GM11168 (cell line): ENCODE data around the gene LUC7L3.
"Not testable (repeated sequence)": the region's sequence is repeated elsewhere in the genome, so short reads cannot be mapped to it uniquely, and the experiment has no call there.

Experiments used
- in situ Hi-C: fragments of 300-500 bp; cut with MboI; formaldehyde crosslinking; loops from one replicate; pipeline ENCODE4 v1.12.0; 2022; ENCODE audit warnings: low sequenced_read_pairs; ENCODE audit not compliant: unreplicated experiment

LUC7L3 gene, protein sequence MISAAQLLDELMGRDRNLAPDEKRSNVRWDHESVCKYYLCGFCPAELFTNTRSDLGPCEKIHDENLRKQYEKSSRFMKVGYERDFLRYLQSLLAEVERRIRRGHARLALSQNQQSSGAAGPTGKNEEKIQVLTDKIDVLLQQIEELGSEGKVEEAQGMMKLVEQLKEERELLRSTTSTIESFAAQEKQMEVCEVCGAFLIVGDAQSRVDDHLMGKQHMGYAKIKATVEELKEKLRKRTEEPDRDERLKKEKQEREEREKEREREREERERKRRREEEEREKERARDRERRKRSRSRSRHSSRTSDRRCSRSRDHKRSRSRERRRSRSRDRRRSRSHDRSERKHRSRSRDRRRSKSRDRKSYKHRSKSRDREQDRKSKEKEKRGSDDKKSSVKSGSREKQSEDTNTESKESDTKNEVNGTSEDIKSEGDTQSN

DNA sequence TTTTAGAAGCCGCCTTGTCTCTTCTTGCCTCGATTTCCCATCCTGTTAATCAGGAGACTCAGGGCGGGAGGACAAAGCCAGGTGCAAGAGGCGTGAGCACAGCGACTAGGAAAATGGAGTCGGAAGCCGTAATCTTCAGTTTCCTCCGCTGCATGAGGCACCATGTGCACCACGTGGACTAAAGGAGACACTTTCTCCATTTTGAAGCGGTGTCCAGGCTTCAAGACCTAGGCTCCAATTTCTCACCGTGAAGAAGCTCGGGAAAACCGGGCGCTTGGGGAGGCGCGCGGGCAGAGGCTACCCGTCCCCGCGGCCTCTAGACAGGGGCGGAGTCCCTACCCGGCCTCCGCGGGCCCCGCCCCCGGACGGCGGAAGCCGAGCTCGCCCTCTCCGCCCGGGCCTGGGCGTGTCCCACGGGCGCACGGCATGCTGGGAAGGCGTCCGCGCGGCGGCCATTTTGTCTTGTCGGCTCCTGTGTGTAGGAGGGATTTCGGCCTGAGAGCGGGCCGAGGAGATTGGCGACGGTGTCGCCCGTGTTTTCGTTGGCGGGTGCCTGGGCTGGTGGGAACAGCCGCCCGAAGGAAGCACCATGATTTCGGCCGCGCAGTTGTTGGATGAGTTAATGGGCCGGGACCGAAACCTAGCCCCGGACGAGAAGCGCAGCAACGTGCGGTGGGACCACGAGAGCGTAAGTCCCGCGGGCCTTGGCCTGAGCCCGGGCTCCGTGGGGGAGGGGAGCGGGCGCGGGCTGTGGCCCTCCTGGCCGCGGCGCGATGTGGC lies at the start of gene LUC7L3:
Gene LUC7L3 (plus strand): TSS at position 460 of the 780 bp plus-strand sequence. CDS start 130 bp downstream, at position 590.
- in situ Hi-C loops, result no loop called here

DNA sequence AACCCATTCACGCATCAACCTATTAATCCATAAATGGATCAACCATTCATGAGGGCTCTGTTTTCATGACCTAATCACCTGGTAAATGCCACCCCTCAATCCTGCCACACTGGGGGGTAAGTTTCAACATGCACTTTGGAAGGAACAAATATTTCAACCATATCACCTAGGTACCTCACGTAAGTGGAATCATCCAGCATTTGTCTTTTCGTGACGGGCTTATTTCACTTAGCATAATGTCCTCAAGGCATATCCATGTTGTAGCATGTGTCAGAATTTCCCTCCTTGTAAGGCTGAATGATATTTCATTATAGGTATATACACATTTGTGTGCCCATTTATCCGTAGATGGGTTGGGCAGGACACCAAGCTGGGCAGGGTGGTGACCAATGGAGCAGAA lies 47.3 kb upstream of the LUC7L3 start:
- in situ Hi-C loops, result no loop called here

DNA sequence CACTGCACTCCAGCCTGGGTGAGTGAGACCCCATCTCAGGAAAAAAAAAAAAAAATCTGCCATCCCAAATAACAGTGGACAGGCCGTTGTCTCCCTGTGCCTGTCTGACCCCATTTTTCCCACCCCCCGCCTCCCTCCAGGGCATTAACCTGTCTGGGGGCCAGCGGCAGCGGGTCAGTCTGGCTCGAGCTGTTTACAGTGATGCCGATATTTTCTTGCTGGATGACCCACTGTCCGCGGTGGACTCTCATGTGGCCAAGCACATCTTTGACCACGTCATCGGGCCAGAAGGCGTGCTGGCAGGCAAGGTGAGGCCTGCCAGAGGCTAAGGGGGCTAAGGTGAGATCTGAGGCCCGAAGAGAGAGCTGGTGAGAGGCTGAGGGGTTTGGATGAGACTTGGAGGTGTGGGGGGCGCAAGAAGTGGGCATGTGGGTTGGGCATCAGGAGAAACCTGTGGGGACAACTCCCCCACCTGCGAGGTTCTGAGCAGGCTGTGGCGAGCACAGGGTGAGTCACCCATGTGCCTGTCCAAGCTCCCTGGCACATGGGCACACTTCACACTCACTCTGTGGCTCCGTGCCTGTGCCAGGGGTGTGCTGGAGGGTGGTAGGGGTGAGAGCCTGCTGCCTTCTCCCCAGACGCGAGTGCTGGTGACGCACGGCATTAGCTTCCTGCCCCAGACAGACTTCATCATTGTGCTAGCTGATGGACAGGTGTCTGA lies 46.4 kb upstream of the LUC7L3 start:
- in situ Hi-C loops, result no loop called here

DNA sequence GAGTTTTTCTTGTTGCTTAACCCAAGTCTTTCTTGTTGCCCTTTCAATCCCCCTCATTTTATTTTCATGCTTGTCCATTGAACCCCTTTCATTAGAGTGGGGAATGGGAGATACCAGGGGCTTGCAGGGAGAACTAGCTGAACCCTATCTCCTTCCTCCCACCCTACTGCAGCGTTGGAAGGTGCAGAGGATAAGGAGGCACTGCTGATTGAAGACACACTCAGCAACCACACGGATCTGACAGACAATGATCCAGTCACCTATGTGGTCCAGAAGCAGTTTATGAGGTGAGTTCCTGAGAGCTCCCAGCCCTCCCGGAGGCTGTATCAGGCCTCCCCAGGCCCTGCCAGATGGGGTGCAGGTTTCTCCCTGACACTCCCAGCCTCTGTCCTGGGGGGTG lies 44.2 kb upstream of the LUC7L3 start:
- in situ Hi-C loops, result no loop called here

DNA sequence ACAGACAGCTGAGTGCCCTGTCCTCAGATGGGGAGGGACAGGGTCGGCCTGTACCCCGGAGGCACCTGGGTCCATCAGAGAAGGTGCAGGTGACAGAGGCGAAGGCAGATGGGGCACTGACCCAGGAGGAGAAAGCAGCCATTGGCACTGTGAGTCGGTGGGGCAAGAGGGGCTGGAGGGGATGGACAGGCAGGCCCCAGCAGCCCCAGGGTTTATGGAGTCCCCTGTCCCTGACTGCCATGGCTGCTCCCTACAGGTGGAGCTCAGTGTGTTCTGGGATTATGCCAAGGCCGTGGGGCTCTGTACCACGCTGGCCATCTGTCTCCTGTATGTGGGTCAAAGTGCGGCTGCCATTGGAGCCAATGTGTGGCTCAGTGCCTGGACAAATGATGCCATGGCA lies 43.8 kb upstream of the LUC7L3 start:
- in situ Hi-C loops, result no loop called here

DNA sequence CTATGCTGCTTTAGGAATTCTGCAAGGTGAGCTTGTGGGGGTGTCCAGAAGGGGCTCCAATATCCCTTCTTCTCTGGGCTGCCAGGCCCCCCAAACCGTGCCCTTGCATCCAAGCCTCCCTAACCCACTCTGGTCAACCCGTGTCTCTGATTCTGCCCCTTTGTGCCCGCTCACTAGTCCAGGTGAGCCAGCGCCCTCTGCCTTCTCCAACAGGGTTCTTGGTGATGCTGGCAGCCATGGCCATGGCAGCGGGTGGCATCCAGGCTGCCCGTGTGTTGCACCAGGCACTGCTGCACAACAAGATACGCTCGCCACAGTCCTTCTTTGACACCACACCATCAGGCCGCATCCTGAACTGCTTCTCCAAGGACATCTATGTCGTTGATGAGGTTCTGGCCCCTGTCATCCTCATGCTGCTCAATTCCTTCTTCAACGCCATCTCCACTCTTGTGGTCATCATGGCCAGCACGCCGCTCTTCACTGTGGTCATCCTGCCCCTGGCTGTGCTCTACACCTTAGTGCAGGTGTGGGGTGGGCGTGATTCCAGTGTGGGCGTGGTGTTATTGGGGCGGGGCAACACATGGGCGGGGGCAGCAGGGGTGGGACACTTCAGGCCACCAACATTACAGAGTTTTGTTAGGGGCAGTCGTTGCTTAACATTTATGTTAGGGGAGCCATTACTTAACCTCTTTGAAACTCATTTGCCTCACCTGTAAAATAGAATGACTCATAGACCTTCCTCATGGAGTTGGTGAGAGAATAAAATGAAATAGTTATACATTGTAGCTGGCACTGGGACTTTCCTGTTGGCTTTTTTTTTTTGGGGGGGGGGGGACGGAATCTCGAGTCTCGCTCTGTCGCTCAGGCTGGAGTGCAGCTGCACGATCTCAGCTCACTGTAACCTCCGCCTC lies 43.1 kb upstream of the LUC7L3 start:
- in situ Hi-C loops, result no loop called here

DNA sequence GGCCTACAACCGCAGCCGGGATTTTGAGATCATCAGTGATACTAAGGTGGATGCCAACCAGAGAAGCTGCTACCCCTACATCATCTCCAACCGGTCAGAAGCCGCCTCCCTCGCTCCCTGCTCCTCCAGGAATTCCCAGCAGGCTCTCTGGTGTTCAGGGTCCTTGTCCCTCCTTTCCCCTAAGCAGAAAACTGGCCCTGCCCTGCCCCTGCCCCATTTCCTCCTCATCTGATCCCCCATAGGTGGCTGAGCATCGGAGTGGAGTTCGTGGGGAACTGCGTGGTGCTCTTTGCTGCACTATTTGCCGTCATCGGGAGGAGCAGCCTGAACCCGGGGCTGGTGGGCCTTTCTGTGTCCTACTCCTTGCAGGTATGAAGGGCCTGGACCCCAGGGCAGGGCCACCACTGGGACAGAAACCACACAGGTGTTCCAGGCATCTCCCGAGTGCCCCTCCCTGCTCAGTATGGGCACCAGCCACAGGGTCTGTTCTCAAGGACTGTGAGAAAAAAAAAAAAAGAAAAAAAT lies 41.5 kb upstream of the LUC7L3 start:
- in situ Hi-C loops, result no loop called here

DNA sequence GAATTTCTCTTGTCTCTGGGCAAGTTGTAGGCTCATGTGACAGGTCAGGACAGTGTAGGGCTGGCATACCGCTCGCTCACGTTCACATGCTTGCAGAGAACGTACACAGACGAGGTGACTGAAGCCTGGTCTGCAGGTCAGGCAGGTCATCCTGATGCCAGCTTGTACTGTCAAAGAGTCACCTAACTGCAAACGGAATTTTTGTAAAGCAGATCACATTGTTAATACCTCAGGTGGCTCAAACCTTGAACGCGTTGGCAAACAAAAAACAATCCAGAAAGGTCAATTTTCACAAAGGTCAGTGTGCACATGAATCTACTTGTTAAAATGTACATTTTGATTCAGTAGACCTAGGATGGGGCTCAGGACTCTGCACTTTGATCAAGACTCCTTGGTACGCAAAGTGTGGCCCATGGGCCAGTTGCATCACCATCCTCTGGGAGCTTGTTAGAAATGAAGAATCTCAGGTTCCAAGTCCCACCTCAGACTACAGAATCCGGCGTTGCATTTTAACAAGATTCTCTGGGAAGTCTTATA lies 40.3 kb upstream of the LUC7L3 start:
- in situ Hi-C loops, result no loop called here

DNA sequence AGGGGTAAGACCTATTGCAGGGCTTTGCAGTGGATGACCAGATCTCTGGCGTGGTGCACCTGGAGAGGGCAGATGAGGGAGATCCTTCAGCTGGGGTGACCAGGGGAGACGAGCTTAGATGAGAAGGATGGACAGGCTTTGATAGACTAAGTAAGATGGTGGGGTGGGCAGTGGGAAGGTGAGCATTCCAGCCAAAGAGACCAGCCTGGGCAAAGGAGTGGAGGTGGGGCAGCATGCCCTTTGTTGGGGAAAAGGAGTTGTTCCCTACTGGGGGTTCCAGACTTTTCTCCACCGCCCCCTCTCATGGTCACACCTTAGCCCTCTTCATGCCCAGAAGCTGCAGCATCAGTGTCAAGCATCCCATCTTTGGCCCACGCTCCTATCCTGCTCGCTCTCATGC lies 39.3 kb upstream of the LUC7L3 start:
- in situ Hi-C loops, result no loop called here

DNA sequence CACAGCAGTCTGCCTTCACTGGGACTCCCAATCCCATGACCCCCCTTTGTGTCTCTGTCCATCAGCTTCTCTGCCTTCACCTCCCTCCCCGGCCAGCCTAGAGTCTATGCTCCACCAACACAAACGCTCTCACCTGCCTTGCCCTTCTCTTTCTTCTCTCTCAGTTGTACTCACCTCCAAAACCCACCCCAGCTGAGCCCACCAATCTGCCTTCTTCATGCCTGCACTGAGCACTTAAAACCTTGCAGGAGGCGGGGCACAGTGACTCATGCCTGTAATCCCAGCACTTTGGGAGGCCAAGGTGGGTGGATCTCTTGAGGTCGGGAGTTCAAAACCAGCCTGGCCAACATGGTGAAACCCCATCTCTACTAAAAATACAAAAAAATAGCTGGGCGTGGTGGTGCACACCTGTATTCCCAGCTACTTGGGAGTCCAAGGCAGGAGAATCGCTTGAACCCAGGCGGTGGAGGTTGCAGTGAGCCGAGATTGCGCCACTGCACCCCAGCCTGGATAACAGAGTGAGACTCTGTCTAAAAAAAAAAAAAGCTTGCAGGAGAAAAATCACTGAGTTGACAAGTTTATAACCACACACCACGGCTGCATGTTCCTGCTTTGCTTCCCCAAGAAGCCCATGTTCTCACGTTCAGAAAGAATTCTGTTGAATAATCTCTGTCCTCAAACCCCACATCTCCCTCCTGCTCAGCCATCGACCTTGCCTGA lies 38.7 kb upstream of the LUC7L3 start:
- in situ Hi-C loops, result not testable (repeated sequence)

DNA sequence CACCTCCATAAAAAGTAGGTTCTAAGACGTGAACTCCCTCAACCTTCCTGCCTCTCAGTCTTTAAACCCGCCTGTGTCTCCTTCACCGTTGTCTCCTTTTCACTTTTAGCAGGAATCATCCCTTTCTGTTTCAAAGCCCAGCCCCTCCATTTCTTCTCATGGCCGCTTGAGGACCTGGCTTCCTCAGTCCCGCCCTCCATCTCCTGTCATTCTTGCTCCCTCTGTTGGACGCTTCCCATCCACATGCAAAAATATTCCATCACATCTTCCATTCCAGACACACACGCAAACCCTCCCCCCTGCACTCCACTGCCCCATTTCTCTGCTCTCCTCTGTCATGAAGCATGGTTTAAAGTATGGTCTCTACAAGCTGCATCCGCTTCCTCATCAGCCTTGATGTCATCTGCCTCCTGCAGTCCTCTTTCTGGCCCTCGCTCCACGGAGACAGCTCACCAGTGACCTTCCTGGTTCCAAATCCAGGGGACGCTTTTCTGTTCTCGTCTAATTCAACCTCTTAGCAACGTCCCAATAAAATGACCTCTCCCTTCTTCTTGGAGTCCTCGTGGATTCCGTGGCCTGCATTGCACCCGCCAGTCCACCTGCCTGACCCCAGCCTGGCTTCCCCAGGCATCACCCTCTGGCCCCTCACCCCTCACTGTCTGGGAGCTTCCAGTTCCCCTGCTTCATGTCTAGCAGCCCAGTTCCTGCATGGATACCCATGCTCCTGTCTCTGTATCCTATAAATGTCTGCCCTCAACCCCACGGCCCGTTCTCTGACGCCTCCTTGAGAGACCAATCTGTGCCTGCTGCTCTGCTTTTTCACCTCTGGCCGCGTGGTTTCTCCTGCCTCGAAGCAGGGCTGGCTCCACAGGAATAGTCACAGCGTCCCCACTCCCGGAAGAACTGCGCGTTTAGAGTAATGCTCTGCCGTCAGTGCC lies 37.9 kb upstream of the LUC7L3 start:
- in situ Hi-C loops, result no loop called here

DNA sequence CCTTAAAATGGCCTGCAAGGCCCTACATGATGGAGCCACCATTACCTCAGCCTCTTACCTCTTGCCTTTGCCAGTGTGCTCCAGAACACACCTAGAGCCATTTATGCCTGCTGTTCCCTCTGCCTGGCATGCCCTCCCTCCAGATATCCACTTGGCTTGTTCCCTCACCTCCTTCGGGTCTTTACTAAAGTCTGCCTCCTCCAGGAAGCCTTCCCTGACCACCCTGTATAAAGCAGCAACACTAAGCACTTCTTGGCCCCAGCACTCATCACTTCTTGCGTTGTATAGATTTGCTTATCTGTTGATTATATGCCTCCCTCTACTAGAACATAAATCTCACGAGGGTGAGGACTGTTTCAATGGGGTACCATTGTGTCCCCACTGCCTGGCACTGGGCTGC lies 37.0 kb upstream of the LUC7L3 start:
- in situ Hi-C loops, result no loop called here

DNA sequence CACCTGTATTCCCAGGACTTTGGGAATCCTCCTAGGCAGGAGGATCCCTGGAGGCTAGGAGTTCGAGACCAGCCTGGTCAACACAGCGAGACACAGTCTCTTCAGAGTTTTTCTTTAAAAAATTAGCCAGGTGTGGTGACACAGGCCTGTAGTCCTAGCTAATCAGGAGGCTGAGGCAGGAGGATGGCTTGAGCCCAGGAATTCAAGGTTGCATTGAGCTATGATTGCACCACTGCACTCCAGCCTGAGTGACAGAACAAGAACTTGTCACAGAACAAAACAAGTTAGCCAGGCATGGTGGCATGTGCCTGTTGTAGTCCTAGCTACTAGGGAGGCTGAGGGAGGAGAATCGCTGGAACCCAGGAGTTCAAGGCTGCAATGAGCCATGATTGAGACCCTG lies 36.5 kb upstream of the LUC7L3 start:
- in situ Hi-C loops, result no loop called here

DNA sequence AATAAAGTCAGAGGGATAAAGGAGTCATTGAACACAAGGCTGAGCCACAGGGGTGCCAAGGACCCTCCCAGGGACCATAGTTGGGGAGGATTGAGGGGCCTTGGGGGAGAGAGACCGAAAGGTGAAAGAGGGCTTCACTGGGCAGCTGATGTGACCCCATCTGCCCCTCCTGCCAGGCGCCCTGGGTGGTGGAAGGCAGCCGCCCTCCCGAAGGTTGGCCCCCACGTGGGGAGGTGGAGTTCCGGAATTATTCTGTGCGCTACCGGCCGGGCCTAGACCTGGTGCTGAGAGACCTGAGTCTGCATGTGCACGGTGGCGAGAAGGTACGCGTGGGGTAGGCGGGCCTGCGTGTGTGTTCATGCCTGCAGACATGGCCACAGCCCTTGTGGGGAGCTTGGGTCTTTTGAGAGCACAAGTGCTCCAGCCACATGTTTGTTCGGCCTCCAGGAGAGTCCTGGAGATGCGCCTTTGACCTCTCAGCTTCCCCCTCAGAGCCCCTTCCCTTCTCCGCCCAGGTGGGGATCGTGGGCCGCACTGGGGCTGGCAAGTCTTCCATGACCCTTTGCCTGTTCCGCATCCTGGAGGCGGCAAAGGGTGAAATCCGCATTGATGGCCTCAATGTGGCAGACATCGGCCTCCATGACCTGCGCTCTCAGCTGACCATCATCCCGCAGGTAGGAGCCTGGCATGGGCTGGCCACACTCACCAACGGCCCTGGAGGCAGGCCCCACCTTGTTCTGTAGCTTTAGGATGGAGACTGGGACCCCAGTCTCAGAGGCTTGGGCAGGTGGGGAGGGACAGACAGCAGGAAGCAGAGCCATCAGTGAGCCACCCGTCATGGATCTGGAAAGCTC lies 35.7 kb upstream of the LUC7L3 start:
- in situ Hi-C loops, result no loop called here

DNA sequence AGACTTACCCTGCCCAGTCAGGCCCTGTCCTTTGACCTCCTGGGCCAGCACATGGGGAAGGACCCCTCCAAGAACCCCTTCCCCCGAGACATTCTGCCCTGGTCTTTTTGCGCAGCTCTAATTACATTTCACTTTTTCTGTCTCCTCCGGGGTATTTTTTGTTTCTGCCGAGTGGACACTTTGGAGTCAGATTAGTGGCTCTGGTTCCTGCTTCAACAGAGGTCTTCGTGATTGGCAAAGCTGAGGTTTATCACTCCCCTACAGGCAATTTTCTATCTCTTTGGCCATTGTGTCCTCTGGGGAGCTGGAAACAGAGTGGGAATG lies 35.2 kb upstream of the LUC7L3 start:
- in situ Hi-C loops, result no loop called here

DNA sequence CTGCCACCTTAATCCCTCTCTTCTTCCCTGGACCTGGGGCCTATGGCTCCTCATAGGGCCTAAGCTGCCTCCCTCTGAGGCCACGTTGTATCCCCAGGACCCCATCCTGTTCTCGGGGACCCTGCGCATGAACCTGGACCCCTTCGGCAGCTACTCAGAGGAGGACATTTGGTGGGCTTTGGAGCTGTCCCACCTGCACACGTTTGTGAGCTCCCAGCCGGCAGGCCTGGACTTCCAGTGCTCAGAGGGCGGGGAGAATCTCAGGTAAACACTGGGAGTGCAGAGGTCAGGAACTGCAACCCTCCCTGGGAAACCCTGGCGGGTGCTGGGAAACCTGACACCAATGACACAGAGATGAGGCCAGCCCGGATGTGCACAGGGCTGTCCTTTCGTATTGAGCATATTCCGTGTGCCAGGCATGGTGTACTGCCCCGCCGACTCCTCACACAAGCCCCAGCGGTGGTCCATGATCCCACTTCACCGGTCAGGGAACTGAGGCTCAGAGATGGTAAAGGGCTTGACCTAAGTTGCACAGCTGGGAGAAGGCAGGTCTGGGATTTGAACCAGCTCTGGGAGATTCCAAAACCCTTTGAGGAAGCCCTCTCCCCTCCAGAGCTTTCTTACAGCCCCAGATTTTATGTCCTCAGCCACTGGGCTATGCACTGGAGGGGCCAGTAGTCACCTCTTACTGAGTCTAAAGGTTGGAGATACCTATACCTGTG lies 34.6 kb upstream of the LUC7L3 start:
- in situ Hi-C loops, result no loop called here
